A673 (cell line): Measurements from ENCODE around the gene SH3RF3.

Experiments
- CTCF ChIP-seq: fragments of 300-800, 200-600 bp; sonication (generic); conservative IDR thresholded peaks from 2 replicates; pipeline ENCODE4 v1.5.1; 2017; ENCODE audit warnings: low read depth, mild to moderate bottlenecking, antibody characterized with exemption, low read length, moderate library complexity, mixed read lengths
- EZH2 ChIP-seq: fragments of 200-600 bp; sonication (generic); IDR thresholded peaks from 2 replicates; pipeline ENCODE4 v1.6.1; 2017; ENCODE audit warnings: borderline replicate concordance, low read depth, mild to moderate bottlenecking, mixed read lengths, antibody characterized with exemption, low read length; ENCODE audit not compliant: poor library complexity, severe bottlenecking

- TF ChIP-seq CTCF = no peak
- TF ChIP-seq EZH2 = no peak
Measured at GRCh38 chr2:109258905-109259540, 130.0 kb downstream of the SH3RF3 start.
